ENCODE data around the gene VWA5B1.

DNA sequence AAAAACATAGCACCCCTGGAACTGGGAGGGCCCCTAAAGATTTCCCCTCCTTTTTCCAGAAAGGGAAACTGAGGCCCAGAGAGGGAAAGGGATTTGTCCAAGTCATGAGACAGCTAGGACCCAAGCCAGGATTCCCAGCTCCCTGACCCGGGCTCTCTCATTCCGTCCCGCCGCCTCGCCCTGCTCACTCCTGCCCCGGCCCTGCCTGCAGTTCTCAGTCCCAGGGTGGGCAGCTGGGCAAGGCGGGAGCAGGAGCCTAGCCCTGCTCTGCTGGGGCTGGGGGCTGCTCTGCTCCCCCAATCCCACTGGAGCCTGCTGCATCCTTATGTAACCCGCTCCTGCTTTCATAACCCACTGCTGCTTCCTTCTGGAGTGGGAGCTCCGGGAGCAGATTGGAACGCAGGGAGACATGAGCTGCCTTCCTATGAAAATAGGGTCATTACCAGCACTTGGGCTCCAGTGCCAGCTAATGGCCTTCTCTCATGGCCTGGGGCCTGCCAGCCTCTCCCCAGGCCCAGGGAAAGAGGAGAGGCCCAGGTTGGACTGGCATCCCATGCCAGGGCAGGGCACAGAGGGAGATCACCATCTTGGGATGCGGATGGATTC lies 110.8 kb downstream of the VWA5B1 start:
- TF ChIP-seq, protein P1, sequence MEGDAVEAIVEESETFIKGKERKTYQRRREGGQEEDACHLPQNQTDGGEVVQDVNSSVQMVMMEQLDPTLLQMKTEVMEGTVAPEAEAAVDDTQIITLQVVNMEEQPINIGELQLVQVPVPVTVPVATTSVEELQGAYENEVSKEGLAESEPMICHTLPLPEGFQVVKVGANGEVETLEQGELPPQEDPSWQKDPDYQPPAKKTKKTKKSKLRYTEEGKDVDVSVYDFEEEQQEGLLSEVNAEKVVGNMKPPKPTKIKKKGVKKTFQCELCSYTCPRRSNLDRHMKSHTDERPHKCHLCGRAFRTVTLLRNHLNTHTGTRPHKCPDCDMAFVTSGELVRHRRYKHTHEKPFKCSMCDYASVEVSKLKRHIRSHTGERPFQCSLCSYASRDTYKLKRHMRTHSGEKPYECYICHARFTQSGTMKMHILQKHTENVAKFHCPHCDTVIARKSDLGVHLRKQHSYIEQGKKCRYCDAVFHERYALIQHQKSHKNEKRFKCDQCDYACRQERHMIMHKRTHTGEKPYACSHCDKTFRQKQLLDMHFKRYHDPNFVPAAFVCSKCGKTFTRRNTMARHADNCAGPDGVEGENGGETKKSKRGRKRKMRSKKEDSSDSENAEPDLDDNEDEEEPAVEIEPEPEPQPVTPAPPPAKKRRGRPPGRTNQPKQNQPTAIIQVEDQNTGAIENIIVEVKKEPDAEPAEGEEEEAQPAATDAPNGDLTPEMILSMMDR (IDR thresholded peaks at IDR 0.05), result no peak
- TF ChIP-seq POLR2A (IDR thresholded peaks at IDR 0.05), result no peak

Measured in vagina (tissue), 2 donors.